NT2/D1 (cell line): Measurements from ENCODE around the gene UBR1.

ENCODE experiments used
- SUZ12 ChIP-seq: IDR thresholded peaks from 2 replicates; pipeline ENCODE4 v1.6.1; 2011; ENCODE audit not compliant: insufficient read length, insufficient read depth; ENCODE audit errors: extremely low read depth
- YY1 ChIP-seq: IDR thresholded peaks from 2 replicates; pipeline ENCODE4 v1.6.1; 2011; ENCODE audit not compliant: insufficient read length, insufficient read depth
- ZNF274 ChIP-seq: IDR thresholded peaks from 2 replicates; pipeline ENCODE4 v1.6.1; 2011; ENCODE audit warnings: mild to moderate bottlenecking, low read depth, low read length

DNA sequence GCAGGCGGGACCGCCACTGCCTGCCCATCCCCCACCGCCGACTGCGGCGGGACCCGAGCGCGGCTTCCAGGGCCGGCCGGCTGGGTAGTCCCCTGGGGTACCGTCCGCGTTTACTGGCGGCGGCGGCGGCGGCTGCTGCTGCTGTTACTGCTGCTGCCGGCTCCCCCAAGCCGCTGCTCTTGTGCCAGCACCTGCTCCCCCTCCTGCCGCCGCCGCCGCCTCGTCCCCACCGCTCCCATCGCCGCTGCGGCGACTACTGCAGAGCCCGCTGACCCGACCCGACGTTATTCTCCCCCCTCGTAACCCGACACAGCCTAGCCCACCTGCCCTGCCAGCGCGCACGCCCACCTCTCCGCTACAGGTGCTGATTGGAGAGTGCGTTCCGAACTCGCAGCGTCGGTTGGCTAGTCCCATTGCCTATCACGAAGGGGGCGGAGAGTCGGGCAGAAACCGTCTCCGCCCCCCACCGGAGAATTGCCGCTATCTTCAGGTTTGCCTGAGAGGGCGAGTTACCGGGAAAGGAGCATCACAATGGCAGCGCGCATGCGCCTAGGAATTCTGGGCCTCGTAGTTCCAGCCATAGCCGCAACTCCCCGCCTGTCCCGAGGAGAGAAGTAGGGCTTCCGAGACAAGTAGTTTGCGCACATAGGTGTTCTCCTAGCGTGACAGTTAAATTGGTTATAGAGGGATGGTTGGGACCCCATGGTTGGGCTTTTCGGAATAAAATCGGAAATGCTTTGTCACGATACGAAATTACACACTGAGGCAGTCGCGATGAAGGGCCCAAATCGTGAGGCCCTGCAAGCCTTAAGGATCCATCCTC, 185.1 kb downstream of the UBR1 start, which contains the start of gene TTBK2:
- no peak for TF ChIP-seq YY1
- no peak for TF ChIP-seq ZNF274
- TF ChIP-seq SUZ12 = no peak
